Measurements from ENCODE around the gene RALGPS2. TPM values are rescaled to one million over a fixed set of nuclear protein-coding genes. Genes with fewer than 3 reads are reported as not detected.

Gene RALGPS2
- total and polyA plus RNA-seq, 12 donors = 2.5 to 36.7 (median 12.9) TPM

GRCh38 chr1:178716111-178716510, 8.9 kb upstream of the RALGPS2 start:
- no peak overlapping the region for H3K27ac ChIP-seq
- TF ChIP-seq CTCF (IDR thresholded peaks at IDR 0.05) = no peak
- no peak for TF ChIP-seq POLR2A (IDR thresholded peaks at IDR 0.05)
- H3K9me3 ChIP-seq (replicated peaks in 1 of 3) = no peaks in the 10 kb centered on the region
- no peaks in the 10 kb centered on the region for H3K27me3 ChIP-seq
- no peak for DNase-seq
- H3K4me1 ChIP-seq (replicated peaks in 1 of 2) = no peaks in the 10 kb centered on the region
- H3K4me3 ChIP-seq = no peak overlapping the region
- no peaks in the 10 kb centered on the region for H3K36me3 ChIP-seq (replicated peaks in 1 of 2)
- intact Hi-C loops (cut with DNase I) = no loop called here

DNA sequence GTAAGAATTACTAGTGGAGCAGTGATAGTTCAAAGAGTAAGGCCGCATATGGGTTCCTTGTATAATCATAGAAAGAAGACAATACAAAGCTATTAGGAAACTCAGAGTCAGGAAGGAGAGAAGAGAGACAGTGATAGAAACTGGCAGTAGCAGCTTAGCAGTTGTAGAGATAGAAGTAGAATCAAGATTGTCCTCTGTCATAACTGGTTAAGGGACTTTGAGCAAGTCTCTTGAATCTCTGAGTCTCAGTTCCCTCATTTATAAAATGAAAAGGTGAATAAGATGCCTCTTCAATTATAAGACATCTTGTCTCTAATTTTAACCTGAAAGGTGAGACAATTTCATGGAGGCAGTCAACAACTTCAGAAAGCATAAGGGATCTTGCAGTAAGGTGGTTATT, 6.5 kb upstream of the RALGPS2 start:
- no peaks in the 10 kb centered on the region for H3K4me1 ChIP-seq (replicated peaks in 1 of 2)
- DNase-seq = no peak
- no peaks in the 10 kb centered on the region for H3K27me3 ChIP-seq
- H3K36me3 ChIP-seq (replicated peaks in 1 of 2) = no peaks in the 10 kb centered on the region
- no peak overlapping the region for H3K4me3 ChIP-seq
- no peak overlapping the region for H3K27ac ChIP-seq
- H3K9me3 ChIP-seq (replicated peaks in 1 of 3) = no peaks in the 10 kb centered on the region
- intact Hi-C loops (cut with DNase I) = no loop called here
- 76 to 93% (median 90%) methylated on average over 1 of the region's 1 CpG for WGBS, 4 donors
- TF ChIP-seq POLR2A (IDR thresholded peaks at IDR 0.05) (no peak), CTCF (IDR thresholded peaks at IDR 0.05) (no peak)

DNA sequence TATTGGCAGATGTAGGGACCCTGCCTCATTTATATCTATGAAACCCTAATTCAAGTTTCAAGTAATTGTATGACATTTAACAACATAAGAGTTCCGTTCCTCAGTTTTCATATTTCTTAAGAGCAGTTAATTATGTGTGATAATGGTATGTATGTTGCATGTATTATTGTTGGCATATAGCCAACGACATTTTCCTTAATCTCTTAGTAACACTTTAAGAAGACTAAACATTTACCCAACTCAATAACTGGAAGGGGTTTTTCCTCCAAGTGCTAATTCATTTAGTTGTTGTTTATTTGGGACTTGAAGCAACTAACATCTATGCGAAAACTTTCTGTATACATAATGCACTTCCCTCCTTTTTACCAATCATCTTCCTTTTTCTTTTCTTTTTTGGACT, 1.5 kb upstream of the RALGPS2 start:
- DNase-seq = no peak
- no peak overlapping the region for H3K27ac ChIP-seq
- intact Hi-C loops (cut with DNase I) = no loop called here
- 67 to 76% (median 73%) methylated on average over 3 of the region's 3 CpGs for WGBS, 4 donors
- no peaks in the 10 kb centered on the region for H3K36me3 ChIP-seq (replicated peaks in 1 of 2)
- H3K9me3 ChIP-seq (replicated peaks in 1 of 3) = no peaks in the 10 kb centered on the region
- H3K4me1 ChIP-seq (replicated peaks in 1 of 2) = peaks cover 6 to 15% of the 10 kb centered on the region in 2 donors
- TF ChIP-seq POLR2A (IDR thresholded peaks at IDR 0.05) (no peak), CTCF (IDR thresholded peaks at IDR 0.05) (no peak)
- no peak overlapping the region for H3K4me3 ChIP-seq
- H3K27me3 ChIP-seq = no peaks in the 10 kb centered on the region

DNA sequence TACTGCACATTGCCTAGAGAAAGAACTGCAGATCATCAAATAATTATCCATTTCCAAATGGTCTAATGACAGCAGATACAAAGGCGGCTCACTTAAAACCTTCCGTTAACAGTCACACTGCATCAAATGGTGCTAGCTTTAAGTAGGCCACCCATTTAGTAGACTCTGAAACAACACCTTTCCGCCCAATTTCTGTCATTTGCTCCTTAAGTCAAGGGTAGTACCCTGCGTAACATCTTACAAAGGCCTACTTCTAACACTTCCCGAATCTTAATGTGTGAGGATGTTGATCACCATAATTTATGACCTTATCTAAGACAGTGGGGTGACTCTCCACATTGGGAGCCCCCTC, 692 bp upstream of the RALGPS2 start:
- intact Hi-C loops (cut with DNase I) = no loop called here
- 79 to 86% (median 86%) methylated on average over 5 of the region's 5 CpGs for WGBS, 4 donors
- Histone ChIP-seq H3K4me3 (peak overlapping the region in 2 of 4 donors; percentile 56 to 99), H3K9me3 (replicated peaks in 1 of 3) (no peaks in the 10 kb centered on the region), H3K27ac (peak overlapping the region in 4 of 5 donors; percentile 76 to 93 (median 88)), H3K27me3 (no peaks in the 10 kb centered on the region), H3K4me1 (replicated peaks in 1 of 2) (peaks cover 6 to 15% of the 10 kb centered on the region in 2 donors), H3K36me3 (replicated peaks in 1 of 2) (no peaks in the 10 kb centered on the region)
- no peak for DNase-seq
- TF ChIP-seq POLR2A (IDR thresholded peaks at IDR 0.05) (no peak), CTCF (IDR thresholded peaks at IDR 0.05) (no peak)

All from adrenal gland (tissue), 12 donors.